ENCODE results near the gene STARD9.

- TF ChIP-seq, protein P1, sequence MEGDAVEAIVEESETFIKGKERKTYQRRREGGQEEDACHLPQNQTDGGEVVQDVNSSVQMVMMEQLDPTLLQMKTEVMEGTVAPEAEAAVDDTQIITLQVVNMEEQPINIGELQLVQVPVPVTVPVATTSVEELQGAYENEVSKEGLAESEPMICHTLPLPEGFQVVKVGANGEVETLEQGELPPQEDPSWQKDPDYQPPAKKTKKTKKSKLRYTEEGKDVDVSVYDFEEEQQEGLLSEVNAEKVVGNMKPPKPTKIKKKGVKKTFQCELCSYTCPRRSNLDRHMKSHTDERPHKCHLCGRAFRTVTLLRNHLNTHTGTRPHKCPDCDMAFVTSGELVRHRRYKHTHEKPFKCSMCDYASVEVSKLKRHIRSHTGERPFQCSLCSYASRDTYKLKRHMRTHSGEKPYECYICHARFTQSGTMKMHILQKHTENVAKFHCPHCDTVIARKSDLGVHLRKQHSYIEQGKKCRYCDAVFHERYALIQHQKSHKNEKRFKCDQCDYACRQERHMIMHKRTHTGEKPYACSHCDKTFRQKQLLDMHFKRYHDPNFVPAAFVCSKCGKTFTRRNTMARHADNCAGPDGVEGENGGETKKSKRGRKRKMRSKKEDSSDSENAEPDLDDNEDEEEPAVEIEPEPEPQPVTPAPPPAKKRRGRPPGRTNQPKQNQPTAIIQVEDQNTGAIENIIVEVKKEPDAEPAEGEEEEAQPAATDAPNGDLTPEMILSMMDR (optimal IDR thresholded peaks at IDR 0.05 in 1 of 3, IDR thresholded peaks at IDR 0.05 in 1 of 3, conservative IDR thresholded peaks at IDR 0.05 in 1 of 3; ENCODE audit: extremely low read depth in 1 of 3, insufficient read depth in 2 of 3, low read length in 3 of 3) = no peak
- TF ChIP-seq EZH2 (IDR thresholded peaks at IDR 0.05; ENCODE audit: low read length) = no peak
These were observed 27.5 kb upstream of the STARD9 start for GRCh38 chr15:42547918-42548248.

Measured in keratinocyte (primary cell).